Uterus (tissue), 4 donors: Measurements from ENCODE around the gene AOC3. TPM values are rescaled to one million over a fixed set of nuclear protein-coding genes. Genes with fewer than 3 reads are reported as not detected.
"Not testable (repeated sequence)": the region's sequence is repeated elsewhere in the genome, so short reads cannot be mapped to it uniquely, and the experiment has no call there.

Source experiments
- DNase-seq, 2 donors: peaks; one replicate each; pipeline ENCODE4 v3.0.0-alpha.2; 2019 to 2020
- H3K27ac ChIP-seq, 2 donors: fragments of 200-600 bp; sonication (generic); 1 replicate in 1 of 2; 2 replicates in 1 of 2; pipeline ENCODE4 v1.5.1; 2016 to 2018
- H3K27me3 ChIP-seq, 2 donors: fragments of 200-600 bp; sonication (generic); one replicate each; pipeline ENCODE4 v1.5.1; 2018 to 2019; ENCODE audit warnings: control low read depth in 1 of 2
- H3K36me3 ChIP-seq, 2 donors: fragments of 200-600 bp; sonication (generic); one replicate each; pipeline ENCODE4 v1.5.1; 2019; ENCODE audit warnings: control low read depth in 1 of 2
- H3K4me1 ChIP-seq, 2 donors: fragments of 200-600 bp; sonication (generic); one replicate each; pipeline ENCODE4 v1.5.1; 2018 to 2019; ENCODE audit warnings: control low read depth in 1 of 2
- H3K4me3 ChIP-seq, 2 donors: fragments of 200-600 bp; sonication (generic); 1 replicate in 1 of 2; 2 replicates in 1 of 2; pipeline ENCODE4 v1.5.1; 2018 to 2019; ENCODE audit warnings: mild to moderate bottlenecking in 1 of 2
- H3K9me3 ChIP-seq, 2 donors: fragments of 200-600 bp; sonication (generic); one replicate each; pipeline ENCODE4 v1.5.1; 2019; ENCODE audit warnings: control low read depth in 1 of 2
- POLR2A ChIP-seq, 2 donors: fragments of 450-650 bp; IDR thresholded peaks; one replicate each; pipeline ENCODE4 v1.6.1; 2016; ENCODE audit warnings: antibody characterized with exemption in 2 of 2, mild to moderate bottlenecking in 1 of 2, moderate library complexity in 1 of 2
- intact Hi-C: fragments of 100-400 bp; cut with DNase I; formaldehyde crosslinking; loops from one replicate; pipeline ENCODE4 v1.15.1; 2023; ENCODE audit warnings: low total_unique reads
- total RNA-seq, 4 donors: library from RNA; depleted of rRNA in 3 of 4; stranded (reverse); fragments of >200 nt in 3 of 4; gene quantifications; one replicate each; pipeline versions ENCODE4 v1.1.0 to v1.2.4, GENCODE V29; 2014 to 2023
- TF ChIP-seq, protein P1 (sequence below), 4 experiments: fragments of 200-600 bp in 2 of 4; fragments of 450-650 bp in 2 of 4; sonication (generic) in 2 of 4; IDR thresholded peaks; one replicate each; pipeline ENCODE4 v1.5.1; 2016 to 2019; ENCODE audit warnings: antibody characterized with exemption in 4 of 4, mild to moderate bottlenecking in 2 of 4, moderate library complexity in 1 of 4
- donor health status: DM: yes; HTN: yes; CAD: no.

AOC3 gene
- total RNA-seq, 4 donors from 2014 or later = 11.8 to 86.2 (median 15.5) TPM

DNA sequence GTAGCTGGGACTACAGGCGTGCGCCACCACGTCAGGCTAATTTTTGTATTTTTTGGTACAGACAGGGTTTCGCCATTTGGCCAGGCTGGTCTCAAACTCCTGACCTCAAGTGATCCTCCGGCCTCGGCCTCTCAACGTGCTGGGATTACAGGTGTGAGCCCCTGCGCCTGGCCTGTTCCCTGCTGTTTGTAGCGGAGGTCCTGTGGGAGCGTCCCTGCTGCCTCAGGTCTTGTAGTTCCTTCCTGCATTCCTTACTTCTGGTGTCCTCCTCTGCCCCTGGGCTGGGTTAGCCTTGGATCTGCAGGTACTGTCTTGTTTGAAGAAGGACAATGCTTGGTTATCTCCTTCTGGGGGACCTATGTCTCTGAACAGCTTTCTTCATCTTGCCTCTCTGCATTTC is 26.0 kb downstream of the AOC3 start:
- Histone ChIP-seq H3K9me3 (no peaks in the 10 kb centered on the region), H3K4me3 (no peak overlapping the region), H3K27ac (no peak overlapping the region), H3K36me3 (no peaks in the 10 kb centered on the region), H3K4me1 (no peaks in the 10 kb centered on the region), H3K27me3 (no peaks in the 10 kb centered on the region)
- intact Hi-C loops = no loop called here
- DNase-seq = no peak
- TF ChIP-seq, protein P1, sequence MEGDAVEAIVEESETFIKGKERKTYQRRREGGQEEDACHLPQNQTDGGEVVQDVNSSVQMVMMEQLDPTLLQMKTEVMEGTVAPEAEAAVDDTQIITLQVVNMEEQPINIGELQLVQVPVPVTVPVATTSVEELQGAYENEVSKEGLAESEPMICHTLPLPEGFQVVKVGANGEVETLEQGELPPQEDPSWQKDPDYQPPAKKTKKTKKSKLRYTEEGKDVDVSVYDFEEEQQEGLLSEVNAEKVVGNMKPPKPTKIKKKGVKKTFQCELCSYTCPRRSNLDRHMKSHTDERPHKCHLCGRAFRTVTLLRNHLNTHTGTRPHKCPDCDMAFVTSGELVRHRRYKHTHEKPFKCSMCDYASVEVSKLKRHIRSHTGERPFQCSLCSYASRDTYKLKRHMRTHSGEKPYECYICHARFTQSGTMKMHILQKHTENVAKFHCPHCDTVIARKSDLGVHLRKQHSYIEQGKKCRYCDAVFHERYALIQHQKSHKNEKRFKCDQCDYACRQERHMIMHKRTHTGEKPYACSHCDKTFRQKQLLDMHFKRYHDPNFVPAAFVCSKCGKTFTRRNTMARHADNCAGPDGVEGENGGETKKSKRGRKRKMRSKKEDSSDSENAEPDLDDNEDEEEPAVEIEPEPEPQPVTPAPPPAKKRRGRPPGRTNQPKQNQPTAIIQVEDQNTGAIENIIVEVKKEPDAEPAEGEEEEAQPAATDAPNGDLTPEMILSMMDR (IDR thresholded peaks at IDR 0.05) = no peak
- no peak for TF ChIP-seq POLR2A (IDR thresholded peaks at IDR 0.05)

DNA sequence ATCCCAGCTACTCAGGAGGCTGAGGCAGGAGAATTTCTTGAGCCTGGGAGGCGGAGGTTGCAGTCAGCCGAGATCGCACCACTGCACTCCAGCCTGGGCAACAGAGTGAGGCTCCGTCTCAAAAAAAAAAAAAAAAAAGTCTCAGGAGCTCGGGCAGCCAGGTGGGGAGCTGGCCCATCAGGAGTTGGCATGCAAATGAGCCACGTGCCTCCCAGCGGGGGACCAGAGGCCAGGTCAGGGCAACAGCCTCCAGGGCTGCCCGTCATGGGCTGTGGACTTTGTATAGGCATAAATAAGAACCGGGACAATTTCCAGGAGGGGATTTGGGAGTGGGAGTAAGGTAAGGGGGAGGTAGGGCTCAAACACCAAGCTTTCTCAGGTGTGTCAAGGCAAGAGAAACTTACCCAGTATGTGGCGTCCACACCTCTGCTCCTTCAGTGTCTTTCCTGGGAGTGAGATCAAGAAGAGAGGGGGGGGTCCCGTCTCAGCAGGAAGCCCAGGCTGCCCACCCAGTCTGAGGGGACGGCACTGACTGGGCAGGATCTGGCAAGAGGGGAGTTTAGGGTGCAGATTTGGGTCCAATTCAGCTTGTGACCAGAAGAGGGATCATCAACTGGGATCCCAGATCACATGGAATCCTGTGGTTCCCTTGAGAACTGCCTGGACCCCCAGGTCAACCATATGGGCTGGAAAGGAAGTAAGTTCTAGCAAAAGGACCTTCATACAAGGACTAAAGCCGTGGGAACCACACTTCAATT is 27.3 kb downstream of the AOC3 start:
- intact Hi-C loops = no loop called here
- H3K4me3 ChIP-seq = no peak overlapping the region
- no peaks in the 10 kb centered on the region for H3K4me1 ChIP-seq
- H3K9me3 ChIP-seq = no peaks in the 10 kb centered on the region
- no peaks in the 10 kb centered on the region for H3K36me3 ChIP-seq
- no peak overlapping the region for H3K27ac ChIP-seq
- no peaks in the 10 kb centered on the region for H3K27me3 ChIP-seq
- TF ChIP-seq, protein P1 (IDR thresholded peaks at IDR 0.05) = no peak
- TF ChIP-seq POLR2A (IDR thresholded peaks at IDR 0.05) = no peak
- DNase-seq = no peak

- no peaks in the 10 kb centered on the region for H3K36me3 ChIP-seq
- TF ChIP-seq, protein P1 (IDR thresholded peaks at IDR 0.05) = no peak
- no peak for TF ChIP-seq POLR2A (IDR thresholded peaks at IDR 0.05)
- no peaks in the 10 kb centered on the region for H3K4me1 ChIP-seq
- intact Hi-C loops = no loop called here
- no peak for DNase-seq
- no peak overlapping the region for H3K27ac ChIP-seq
- H3K27me3 ChIP-seq = no peaks in the 10 kb centered on the region
- H3K9me3 ChIP-seq = no peaks in the 10 kb centered on the region
- H3K4me3 ChIP-seq = no peak overlapping the region
Observed at GRCh38 chr17:42878924-42879595, 28.1 kb downstream of the AOC3 start.

DNA sequence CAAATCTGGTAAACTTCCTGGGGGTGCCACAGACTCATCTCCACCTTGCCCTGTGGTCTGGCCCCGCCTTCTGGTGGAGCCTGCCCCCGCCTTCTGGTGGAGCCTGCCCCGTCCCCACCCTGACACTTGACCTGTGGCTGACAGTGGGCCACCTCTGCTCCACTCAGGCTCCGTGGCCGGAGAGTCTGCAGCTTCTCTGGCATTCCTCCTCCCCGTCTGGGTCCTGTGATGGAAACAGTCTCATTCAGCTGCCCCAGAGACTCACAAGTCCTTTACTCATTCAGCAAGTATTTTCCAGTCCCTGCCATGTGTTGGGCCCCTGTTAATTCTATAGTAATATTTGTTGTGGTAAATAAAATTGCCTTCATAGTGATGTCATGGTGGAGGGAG is 28.6 kb downstream of the AOC3 start:
- intact Hi-C loops = no loop called here
- Histone ChIP-seq H3K27ac (no peak overlapping the region), H3K4me1 (no peaks in the 10 kb centered on the region), H3K4me3 (no peak overlapping the region), H3K36me3 (no peaks in the 10 kb centered on the region), H3K9me3 (no peaks in the 10 kb centered on the region), H3K27me3 (no peaks in the 10 kb centered on the region)
- DNase-seq = no peak
- no peak for TF ChIP-seq POLR2A (IDR thresholded peaks at IDR 0.05)
- TF ChIP-seq, protein P1 (IDR thresholded peaks at IDR 0.05) = no peak

DNA sequence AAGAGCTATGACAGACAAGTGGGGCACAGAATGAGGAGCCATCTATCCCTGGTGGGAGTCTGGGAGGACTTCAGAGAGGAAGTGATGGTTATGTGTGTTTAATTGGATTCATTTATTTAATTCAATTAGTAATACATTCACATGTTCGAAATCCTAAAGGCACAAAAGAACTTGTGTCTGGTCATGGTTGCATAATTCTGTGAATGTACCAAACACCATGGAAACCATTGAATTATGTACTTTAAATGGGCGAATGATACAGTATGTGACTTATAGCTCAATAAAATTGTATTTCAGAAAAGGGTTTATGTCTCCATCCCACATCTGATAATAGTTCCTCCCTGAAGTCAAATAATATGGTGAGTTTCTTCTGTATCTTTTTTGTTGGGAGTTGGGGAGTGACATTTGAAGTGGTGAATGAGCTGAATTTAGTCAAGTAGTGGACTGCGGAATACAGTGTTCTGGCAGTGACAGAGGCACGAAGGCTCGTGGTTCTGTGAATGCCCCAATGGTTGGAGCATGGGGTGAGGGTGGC is 29.8 kb downstream of the AOC3 start:
- DNase-seq = no peak
- Histone ChIP-seq H3K27me3 (no peaks in the 10 kb centered on the region), H3K9me3 (no peaks in the 10 kb centered on the region), H3K27ac (no peak overlapping the region), H3K4me3 (no peak overlapping the region), H3K36me3 (no peaks in the 10 kb centered on the region), H3K4me1 (no peaks in the 10 kb centered on the region)
- TF ChIP-seq, protein P1 (IDR thresholded peaks at IDR 0.05) = no peak
- no peak for TF ChIP-seq POLR2A (IDR thresholded peaks at IDR 0.05)
- intact Hi-C loops = no loop called here

DNA sequence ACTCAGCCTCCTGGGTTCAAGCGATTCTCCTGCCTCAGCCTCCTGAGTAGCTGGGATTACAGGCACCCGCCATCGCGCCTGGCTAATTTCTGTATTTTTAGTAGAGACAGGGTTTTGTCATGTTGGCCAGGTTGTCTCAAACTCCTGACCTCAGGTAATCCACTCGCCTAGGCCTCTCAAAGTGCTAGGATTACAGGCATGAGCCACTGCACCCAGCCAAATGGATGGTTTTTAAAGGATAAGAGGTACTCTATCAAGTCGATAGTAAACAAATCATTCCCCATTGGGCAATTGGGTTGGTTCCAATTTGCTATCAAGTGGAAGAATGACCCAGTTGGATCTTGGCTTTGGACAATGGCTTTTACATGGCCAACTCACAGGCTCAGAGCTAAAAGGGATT is 30.7 kb downstream of the AOC3 start:
- DNase-seq = not testable (repeated sequence)

More for the DNA sequence above, 30.7 kb downstream of the AOC3 start:
- H3K4me3 ChIP-seq, H3K9me3 ChIP-seq, H3K36me3 ChIP-seq, intact Hi-C loops, H3K27ac ChIP-seq, H3K4me1 ChIP-seq, H3K27me3 ChIP-seq: not testable (repeated sequence)
